Brain pericyte (primary cell): ENCODE measurements around the gene FEV.
"Not testable (repeated sequence)": the region's sequence is repeated elsewhere in the genome, so short reads cannot be mapped to it uniquely, and the experiment has no call there.

Source experiments
- DNase-seq: peaks from one replicate; pipeline ENCODE4 v3.0.0-alpha.2; 2012; ENCODE audit warnings: low read depth, low spot score

Gene FEV

DNA sequence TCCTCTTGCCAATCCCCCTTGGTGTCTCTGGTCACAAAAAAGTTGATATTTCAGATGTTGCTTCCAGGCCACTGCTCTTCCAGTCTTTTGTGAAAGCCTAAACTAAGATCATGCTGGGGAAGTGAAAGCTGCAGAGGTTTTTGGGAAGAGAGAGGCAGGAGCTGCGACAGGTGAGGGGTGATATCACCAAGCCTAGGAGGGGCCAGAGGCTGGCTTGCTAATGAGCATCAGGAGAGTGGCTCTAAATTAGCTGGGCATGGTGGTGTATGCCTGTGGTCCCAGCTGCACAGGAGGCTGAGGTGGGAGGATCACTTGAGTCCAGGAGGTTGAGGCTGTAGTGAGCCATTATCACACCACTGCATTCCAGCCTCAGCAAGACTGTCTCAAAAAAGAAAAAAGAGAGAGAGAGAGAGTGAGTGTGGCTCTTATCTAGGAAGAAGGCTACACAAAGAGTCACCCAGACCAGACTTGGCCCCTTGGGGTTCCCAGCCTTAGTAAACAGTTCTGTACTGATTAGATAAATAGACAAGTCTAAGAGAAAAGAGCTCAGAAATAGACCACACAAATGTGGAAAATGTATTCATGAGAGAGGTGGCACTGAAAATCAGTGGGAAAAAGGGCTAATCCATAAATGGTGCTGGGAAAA is 40.1 kb downstream of the FEV start:
- no peak for DNase-seq

DNA sequence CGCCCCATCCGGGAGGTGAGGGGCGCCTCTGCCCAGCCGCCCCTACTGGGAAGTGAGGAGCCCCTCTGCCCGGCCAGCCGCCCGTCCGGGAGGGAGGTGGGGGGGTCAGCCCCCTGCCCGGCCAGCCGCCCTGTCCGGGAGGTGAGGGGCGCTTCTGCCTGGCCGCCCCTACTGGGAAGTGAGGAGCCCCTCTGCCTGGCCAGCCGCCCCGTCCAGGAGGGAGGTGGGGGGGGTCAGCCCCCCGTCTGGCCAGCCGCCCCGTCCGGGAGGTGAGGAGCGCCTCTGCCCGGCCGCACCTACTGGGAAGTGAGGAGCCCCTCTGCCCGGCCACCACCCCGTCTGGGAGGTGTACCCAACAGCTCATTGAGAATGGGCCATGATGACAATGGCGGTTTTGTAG is 53.2 kb downstream of the FEV start:
- not testable (repeated sequence) for DNase-seq
